Muscle layer of duodenum (tissue), 2 donors: ENCODE data around the gene CFAP251.

Experiments used
- H3K27ac ChIP-seq: one replicate; pipeline ENCODE4 v1.7.0; 2013; ENCODE audit warnings: mild to moderate bottlenecking, low read length
- H3K27me3 ChIP-seq: one replicate; pipeline ENCODE4 v1.7.0; 2013; ENCODE audit warnings: low read depth, mild to moderate bottlenecking, control low read depth, low read length
- H3K36me3 ChIP-seq, 2 donors: one replicate each; pipeline ENCODE4 v1.7.0; 2013; ENCODE audit warnings: low read length in 2 of 2, control low read depth in 1 of 2, mild to moderate bottlenecking in 1 of 2; ENCODE audit not compliant: insufficient read depth in 2 of 2, control insufficient read depth in 1 of 2
- H3K4me1 ChIP-seq, 2 donors: one replicate each; pipeline ENCODE4 v1.7.0; 2013; ENCODE audit warnings: low read length in 2 of 2, mild to moderate bottlenecking in 2 of 2, control low read depth in 1 of 2, moderate library complexity in 1 of 2; ENCODE audit not compliant: insufficient read depth in 2 of 2, control insufficient read depth in 1 of 2
- H3K4me3 ChIP-seq, 2 donors: one replicate each; pipeline ENCODE4 v1.7.0; 2013; ENCODE audit warnings: low read length in 2 of 2, low read depth in 1 of 2, mild to moderate bottlenecking in 1 of 2
- H3K9me3 ChIP-seq, 2 donors: one replicate each; pipeline ENCODE4 v1.7.0; 2013; ENCODE audit warnings: low read length in 2 of 2, control low read depth in 1 of 2, mild to moderate bottlenecking in 1 of 2; ENCODE audit not compliant: control insufficient read depth in 1 of 2
- donor health status: healthy.

Gene CFAP251

GRCh38 chr12:121947981-121948380 is 29.6 kb downstream of the CFAP251 start:
- H3K4me1 ChIP-seq, result no peaks in the 10 kb centered on the region
- no peak overlapping the region for H3K27ac ChIP-seq
- H3K4me3 ChIP-seq, result no peak overlapping the region
- H3K9me3 ChIP-seq, result no peaks in the 10 kb centered on the region
- H3K27me3 ChIP-seq, result no peaks in the 10 kb centered on the region
- H3K36me3 ChIP-seq, result no peaks in the 10 kb centered on the region

- Histone ChIP-seq H3K36me3 (no peaks in the 10 kb centered on the region), H3K27me3 (no peaks in the 10 kb centered on the region), H3K9me3 (no peaks in the 10 kb centered on the region), H3K4me1 (no peaks in the 10 kb centered on the region), H3K4me3 (no peak overlapping the region), H3K27ac (no peak overlapping the region)
These were observed 31.4 kb downstream of the CFAP251 start for GRCh38 chr12:121949648-121950397.

GRCh38 chr12:121953117-121953692 is 34.8 kb downstream of the CFAP251 start:
- Histone ChIP-seq H3K4me1 (no peaks in the 10 kb centered on the region), H3K9me3 (no peaks in the 10 kb centered on the region), H3K4me3 (no peak overlapping the region), H3K27ac (no peak overlapping the region), H3K27me3 (no peaks in the 10 kb centered on the region), H3K36me3 (no peaks in the 10 kb centered on the region)

- H3K9me3 ChIP-seq, result no peaks in the 10 kb centered on the region
- no peak overlapping the region for H3K4me3 ChIP-seq
- H3K36me3 ChIP-seq, result no peaks in the 10 kb centered on the region
- no peak overlapping the region for H3K27ac ChIP-seq
- no peaks in the 10 kb centered on the region for H3K4me1 ChIP-seq
- no peaks in the 10 kb centered on the region for H3K27me3 ChIP-seq
These were observed 35.3 kb downstream of the CFAP251 start for GRCh38 chr12:121953695-121954094.

- H3K4me1 ChIP-seq, result no peaks in the 10 kb centered on the region
- no peaks in the 10 kb centered on the region for H3K36me3 ChIP-seq
- H3K9me3 ChIP-seq, result no peaks in the 10 kb centered on the region
- no peaks in the 10 kb centered on the region for H3K27me3 ChIP-seq
- no peak overlapping the region for H3K27ac ChIP-seq
- H3K4me3 ChIP-seq, result no peak overlapping the region
These were observed 37.2 kb downstream of the CFAP251 start for GRCh38 chr12:121955258-121956237.

- Histone ChIP-seq H3K4me3 (no peak overlapping the region), H3K9me3 (no peaks in the 10 kb centered on the region), H3K27ac (no peak overlapping the region), H3K27me3 (no peaks in the 10 kb centered on the region), H3K4me1 (no peaks in the 10 kb centered on the region), H3K36me3 (no peaks in the 10 kb centered on the region)
These were observed 39.6 kb downstream of the CFAP251 start for GRCh38 chr12:121957861-121958515.

GRCh38 chr12:121958541-121959240 is 40.3 kb downstream of the CFAP251 start:
- Histone ChIP-seq H3K27me3 (no peaks in the 10 kb centered on the region), H3K27ac (no peak overlapping the region), H3K4me1 (no peaks in the 10 kb centered on the region), H3K9me3 (no peaks in the 10 kb centered on the region), H3K36me3 (no peaks in the 10 kb centered on the region), H3K4me3 (no peak overlapping the region)

- no peaks in the 10 kb centered on the region for H3K9me3 ChIP-seq
- no peak overlapping the region for H3K27ac ChIP-seq
- no peaks in the 10 kb centered on the region for H3K36me3 ChIP-seq
- no peak overlapping the region for H3K4me3 ChIP-seq
- H3K4me1 ChIP-seq, result peaks cover 0 to 3% of the 10 kb centered on the region in 2 donors
- H3K27me3 ChIP-seq, result no peaks in the 10 kb centered on the region
These were observed 42.1 kb downstream of the CFAP251 start for GRCh38 chr12:121960541-121960940.

- no peak overlapping the region for H3K4me3 ChIP-seq
- H3K36me3 ChIP-seq, result no peaks in the 10 kb centered on the region
- H3K27ac ChIP-seq, result no peak overlapping the region
- no peaks in the 10 kb centered on the region for H3K9me3 ChIP-seq
- no peaks in the 10 kb centered on the region for H3K27me3 ChIP-seq
- peaks cover 0 to 3% of the 10 kb centered on the region in 2 donors for H3K4me1 ChIP-seq
These were observed 42.9 kb downstream of the CFAP251 start for GRCh38 chr12:121961195-121961879.

GRCh38 chr12:121963341-121964018 is 45.1 kb downstream of the CFAP251 start:
- Histone ChIP-seq H3K27ac (no peak overlapping the region), H3K9me3 (no peaks in the 10 kb centered on the region)

More at GRCh38 chr12:121963341-121964018, 45.1 kb downstream of the CFAP251 start:
- no peaks in the 10 kb centered on the region for H3K36me3 ChIP-seq
- peaks cover 0 to 3% of the 10 kb centered on the region in 2 donors for H3K4me1 ChIP-seq
- no peak overlapping the region for H3K4me3 ChIP-seq
- no peaks in the 10 kb centered on the region for H3K27me3 ChIP-seq
